Measurements from ENCODE around the gene TNFSF8.

The TNFSF8 gene

DNA sequence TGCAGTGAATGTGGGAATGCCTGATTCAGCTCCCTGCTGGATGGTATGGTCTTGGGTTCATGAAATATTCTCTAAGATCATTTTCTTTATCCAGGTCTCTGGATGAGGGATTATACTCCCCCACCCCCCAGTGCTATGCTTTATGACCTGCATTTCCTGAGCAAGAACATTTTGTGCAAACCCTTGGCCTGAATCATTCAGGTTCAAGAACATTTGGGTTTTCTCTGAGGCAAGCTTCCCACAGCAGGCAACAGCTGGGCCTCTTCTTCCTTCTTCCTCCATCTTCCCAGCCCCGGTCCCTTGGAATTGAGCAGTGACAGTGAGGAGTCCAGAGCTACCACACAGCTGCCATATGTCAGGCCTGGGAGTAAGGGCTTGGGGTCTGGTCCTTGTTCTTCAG, 65.9 kb downstream of the TNFSF8 start:
- DNase-seq = no peak

DNA sequence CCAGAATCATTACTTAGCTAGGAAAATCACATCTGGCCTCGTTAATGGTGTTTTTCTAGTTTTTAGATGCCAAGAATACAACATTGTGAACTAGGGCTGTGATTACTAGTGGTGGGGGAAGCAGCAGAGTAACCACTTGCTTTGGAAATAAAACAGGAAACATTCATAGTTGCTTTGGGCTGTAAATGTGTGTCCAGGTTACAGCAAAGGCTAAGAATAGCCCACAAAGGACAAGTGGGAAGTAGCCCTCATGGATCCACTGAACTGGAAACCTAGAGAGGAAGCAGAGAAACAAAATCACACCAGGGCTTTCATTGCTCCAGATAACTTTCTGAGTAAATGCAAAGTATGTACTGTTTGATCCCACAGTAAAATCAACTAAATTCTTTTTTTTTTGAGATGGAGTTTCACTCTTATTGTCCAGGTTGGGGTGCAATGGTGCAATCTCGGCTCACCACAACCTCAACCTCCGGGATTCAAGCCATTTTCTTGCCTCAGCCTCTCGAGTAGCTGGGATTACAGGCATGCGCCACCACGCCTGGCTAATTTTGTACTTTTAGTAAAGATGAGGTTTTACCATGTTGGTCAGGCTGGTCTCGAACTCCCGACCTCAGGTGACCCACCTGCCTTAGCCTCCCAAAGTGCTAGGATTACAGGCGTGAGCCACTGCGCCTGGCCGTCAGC, 68.3 kb downstream of the TNFSF8 start:
- DNase-seq = no peak

DNA sequence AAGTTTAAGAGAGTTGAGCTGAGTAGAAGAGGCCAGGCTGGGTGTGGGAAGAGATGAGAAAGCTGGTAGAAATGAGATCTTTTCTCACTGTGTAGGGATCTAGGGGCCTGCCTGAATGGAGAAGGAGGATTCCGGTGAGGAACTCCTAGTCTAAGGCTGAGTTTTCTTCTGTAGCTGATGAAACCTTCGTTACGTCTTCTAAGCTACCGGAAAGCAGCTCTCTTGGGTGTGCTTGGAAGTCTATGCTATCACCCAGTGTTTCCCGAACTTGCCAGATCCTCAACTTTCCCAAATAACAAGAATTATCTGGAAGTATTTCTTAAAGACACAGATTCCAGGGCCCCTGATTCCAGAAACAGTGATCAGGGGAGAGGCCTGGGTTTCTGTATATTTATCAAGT, 69.1 kb downstream of the TNFSF8 start:
- DNase-seq = no peak

DNA sequence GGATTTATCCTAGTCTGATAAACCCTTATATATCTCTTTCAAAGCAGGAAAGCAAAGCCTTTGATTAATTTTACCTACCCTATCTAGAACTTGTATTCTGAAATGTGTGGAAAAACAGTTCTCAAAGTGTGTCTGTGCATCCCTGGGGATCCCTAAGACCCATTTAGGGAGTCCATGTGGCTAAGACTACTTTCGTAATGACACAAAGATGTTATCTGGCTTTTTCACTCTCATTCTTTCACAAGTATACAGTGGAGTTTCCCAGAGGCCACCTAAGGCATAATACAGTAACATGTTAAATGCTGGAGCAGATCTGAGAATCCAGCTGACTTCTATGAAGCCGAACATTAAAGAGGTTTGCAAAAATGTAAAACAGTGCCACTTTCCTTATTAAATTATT, 70.2 kb downstream of the TNFSF8 start:
- no peak for DNase-seq

DNA sequence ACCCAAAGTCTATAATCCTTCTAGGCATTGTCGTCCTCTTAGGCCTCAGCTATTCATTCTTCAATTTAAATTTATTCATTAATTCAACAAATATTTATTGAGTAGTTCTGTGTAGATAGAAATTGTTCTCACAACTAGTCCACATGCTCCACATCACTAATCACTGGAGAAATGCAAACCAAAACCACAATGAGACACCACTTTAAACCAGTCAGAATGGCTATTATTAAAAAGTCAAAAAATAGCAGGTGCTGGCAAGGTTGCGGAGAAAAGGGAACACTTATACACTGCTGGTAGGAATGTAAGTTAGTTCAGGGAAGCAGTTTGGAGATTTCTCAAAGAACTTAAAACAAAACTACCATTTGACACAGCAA, 73.5 kb downstream of the TNFSF8 start:
- DNase-seq = no peak

DNA sequence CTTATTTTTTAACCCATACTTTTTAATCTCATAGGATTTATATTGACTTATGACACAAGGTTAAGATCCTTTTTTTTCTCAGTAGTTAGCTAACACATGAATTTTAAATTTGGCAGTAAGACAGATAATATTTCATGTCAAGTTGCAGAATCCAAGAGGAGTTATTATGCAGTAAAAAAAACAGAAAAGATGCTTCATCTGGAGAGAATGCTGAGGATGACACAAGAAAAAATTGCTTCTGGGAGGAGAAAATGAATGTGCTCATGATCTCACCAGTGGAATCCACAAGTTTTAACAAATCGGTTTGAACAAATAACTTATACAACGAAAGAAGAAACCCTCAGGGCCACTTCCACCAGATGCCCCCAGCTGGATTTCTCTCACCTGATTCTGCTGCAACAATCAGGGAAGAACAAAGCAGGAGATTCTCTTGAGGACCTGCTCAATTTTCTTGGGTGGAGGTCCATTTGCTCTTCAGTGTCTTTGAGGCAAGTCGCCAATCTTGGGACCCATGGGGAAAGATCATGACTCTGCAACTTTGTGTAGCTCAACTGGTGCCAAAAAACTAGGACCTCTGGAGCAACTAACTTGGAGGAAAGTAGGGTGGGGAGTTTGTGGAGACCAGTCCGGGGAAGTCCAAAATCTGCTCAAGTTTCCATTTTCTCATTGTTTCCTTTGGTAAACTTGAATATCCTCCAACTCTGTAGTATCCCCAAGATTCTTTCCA, 74.0 kb downstream of the TNFSF8 start:
- DNase-seq = no peak

DNA sequence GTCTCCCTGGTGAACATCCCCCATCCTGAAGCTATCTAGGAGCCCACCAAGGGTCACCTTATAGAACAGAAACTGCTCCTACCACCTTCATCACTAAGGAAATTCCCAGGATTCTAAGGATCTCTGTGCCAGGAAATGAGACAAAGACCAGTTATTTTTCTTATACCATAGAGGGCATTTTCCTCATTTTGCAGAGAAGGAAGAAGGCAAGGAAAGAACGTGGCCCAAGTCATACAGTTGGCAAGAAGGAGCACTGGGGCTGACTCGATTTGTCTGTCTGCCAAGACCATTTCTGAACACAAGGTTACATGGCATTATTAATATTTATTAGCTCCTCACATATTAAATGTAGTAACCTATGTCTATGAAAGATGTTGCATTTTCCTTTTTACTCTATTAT, 74.9 kb downstream of the TNFSF8 start:
- no peak for DNase-seq

DNA sequence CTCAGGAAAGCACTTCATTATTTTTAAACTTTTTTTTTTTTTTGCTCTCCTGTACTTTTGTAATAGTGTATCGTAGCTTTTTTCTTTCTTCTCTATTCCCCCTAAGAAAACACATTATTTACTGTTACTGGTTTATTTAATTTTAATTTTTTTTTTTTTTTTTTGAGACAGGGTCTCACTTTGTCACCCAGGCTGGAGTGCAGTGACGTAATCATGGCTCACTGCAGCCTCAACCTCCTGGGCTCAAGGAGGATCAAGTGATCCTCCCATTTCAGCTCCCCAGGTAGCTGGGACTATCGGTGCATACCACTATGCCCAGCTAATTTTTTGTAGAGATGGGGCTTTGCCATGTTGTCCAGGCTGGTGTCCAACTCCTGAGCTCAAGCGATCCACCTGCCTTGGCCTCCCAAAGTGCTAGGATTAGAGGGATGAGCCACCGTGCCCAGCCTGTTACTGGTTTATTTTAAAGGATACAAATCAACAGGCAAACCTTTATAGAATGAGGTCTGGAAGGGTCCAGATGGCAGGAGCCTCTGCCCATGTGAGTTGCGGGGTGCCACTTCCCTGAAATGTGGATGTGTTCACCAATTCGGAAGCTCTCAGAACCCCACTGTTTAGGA, 75.5 kb downstream of the TNFSF8 start:
- no peak for DNase-seq

DNA sequence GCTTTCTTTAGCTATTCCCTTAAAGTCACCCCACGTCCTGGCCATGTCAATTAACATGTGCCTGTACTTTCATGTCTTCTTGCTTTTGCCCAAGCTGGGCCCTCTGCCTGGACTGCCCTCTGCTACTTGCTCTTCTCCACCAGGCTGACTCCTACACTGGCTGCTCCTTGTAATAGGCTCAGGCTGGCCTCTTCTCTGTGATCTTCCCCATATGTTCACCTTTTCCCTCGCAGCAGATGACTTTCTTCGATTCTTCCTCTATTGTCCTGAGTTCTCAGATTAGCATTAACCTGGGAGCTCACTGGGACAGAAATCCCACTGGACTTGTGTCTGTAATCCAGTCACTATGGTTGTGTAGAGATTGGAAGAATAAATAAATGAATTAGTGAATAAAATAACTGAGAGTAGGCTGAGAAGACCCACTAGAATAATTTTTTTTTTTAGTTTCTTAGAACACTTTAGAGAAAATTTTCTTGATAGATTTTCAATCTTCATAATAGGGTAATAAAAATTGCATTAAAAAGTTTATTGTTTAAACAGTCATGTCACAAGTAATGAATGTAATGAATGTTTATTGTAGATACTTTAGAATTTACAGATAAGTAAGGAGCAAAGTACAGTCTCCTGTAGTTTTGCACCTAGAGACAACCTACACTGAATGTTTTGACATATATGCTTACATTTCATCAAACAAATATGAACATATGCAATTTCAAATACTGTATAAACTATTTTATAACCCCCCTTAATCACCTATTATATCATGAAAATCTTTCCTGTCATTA, 77.1 kb downstream of the TNFSF8 start:
- no peak for DNase-seq

DNA sequence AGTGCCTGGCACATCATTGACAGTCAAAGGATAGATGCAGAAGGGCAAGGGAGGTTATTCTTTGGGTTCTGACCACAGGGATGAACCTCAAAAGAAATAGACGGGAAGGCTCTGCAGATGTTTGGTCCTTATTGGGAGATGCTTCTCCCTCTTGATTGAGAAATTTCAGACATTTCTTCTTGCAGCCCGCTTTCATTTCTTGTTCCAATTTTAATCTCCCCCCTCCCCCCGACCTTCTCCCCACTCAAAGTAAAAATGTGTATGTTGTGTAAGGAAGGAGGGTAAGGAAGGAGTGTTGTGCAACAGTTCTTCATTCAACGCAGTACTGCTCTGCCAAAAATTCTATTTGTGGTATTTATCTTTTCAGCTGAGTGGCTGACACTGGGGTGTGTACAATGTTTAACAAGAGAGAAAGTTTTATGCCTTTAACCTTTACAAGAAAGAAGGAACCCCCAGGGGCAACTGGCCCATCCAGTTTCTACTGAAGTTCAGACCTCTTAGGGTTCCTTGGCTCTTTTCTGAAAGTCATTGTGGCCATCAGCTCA, 78.3 kb downstream of the TNFSF8 start:
- DNase-seq = no peak

DNA sequence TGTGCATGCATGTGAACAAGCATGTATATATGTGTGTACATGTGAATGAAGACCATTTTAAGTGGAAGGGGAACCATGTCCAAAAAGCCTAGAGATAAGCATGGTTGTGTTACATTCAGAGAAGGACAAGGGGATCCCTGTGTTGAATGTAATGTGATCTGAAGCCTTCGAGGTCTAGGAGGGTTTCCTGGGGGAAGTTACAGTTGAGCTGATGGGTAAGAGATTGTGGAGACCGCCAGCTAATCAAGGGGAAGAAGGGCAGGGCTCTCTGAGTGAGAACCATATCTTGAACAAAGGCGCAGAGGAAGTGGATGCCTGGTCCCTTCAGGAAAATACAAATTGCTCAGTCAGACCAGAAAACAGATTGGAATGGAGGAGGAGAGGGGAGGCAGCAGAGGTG, 79.1 kb downstream of the TNFSF8 start:
- DNase-seq = no peak
